Mesenchymal stem cell (in vitro differentiated cells and primary cell): ENCODE results near the gene PABPN1L.

ENCODE experiments used
- DNase-seq: peaks from one replicate; pipeline ENCODE4 v3.0.0-alpha.2; 2013
- H2AFZ ChIP-seq: one replicate; pipeline ENCODE4 v1.6.1; 2013; ENCODE audit warnings: low read depth, mild to moderate bottlenecking, control low read depth, inconsistent platforms, low read length, moderate library complexity
- H2AK5ac ChIP-seq: 2 replicates; pipeline ENCODE4 v1.6.1; 2013; ENCODE audit warnings: low read length, moderate library complexity, mild to moderate bottlenecking, inconsistent platforms; ENCODE audit not compliant: severe bottlenecking
- H2BK120ac ChIP-seq: one replicate; pipeline ENCODE4 v1.6.1; 2013; ENCODE audit warnings: low read depth, mild to moderate bottlenecking, inconsistent platforms, low read length, moderate library complexity
- H2BK12ac ChIP-seq, 2 experiments: one replicate each; pipeline ENCODE4 v1.6.1; 2013; ENCODE audit warnings: inconsistent platforms in 2 of 2, low read length in 2 of 2, mild to moderate bottlenecking in 2 of 2, moderate library complexity in 2 of 2, control low read depth in 1 of 2
- H2BK15ac ChIP-seq: one replicate; pipeline ENCODE4 v1.6.1; 2013; ENCODE audit warnings: mild to moderate bottlenecking, low read depth, inconsistent platforms; ENCODE audit not compliant: poor library complexity, severe bottlenecking
- H2BK5ac ChIP-seq: 2 replicates; pipeline ENCODE4 v1.6.1; 2013; ENCODE audit warnings: low read depth, mild to moderate bottlenecking, low read length, control low read depth, inconsistent platforms; ENCODE audit not compliant: poor library complexity, severe bottlenecking
- H3K14ac ChIP-seq, 2 experiments: one replicate each; pipeline ENCODE4 v1.6.1; 2013; ENCODE audit warnings: inconsistent platforms in 2 of 2, low read length in 2 of 2, control low read depth in 1 of 2, mild to moderate bottlenecking in 1 of 2, moderate library complexity in 1 of 2
- H3K18ac ChIP-seq, 2 experiments: one replicate each; pipeline ENCODE4 v1.6.1; 2013; ENCODE audit warnings: inconsistent platforms in 2 of 2, low read length in 2 of 2, control low read depth in 1 of 2, low read depth in 1 of 2, mild to moderate bottlenecking in 1 of 2
- H3K23ac ChIP-seq, 2 experiments: one replicate each; pipeline ENCODE4 v1.6.1; 2013; ENCODE audit warnings: inconsistent platforms in 2 of 2, low read length in 2 of 2, mild to moderate bottlenecking in 2 of 2, moderate library complexity in 2 of 2, control low read depth in 1 of 2
- H3K27ac ChIP-seq: 2 replicates; pipeline ENCODE4 v1.5.1; 2013; ENCODE audit warnings: mild to moderate bottlenecking, moderate library complexity, low read length, control low read depth, inconsistent platforms; ENCODE audit not compliant: poor library complexity, severe bottlenecking
- H3K27me3 ChIP-seq, 2 experiments: 2 replicates each; pipeline versions ENCODE4 v1.6.1 to v1.7.0; 2013; ENCODE audit warnings: low read length in 2 of 2, mild to moderate bottlenecking in 2 of 2, moderate library complexity in 2 of 2, control low read depth in 1 of 2, inconsistent platforms in 1 of 2; ENCODE audit not compliant: control insufficient read depth in 1 of 2, insufficient read depth in 1 of 2
- H3K36me3 ChIP-seq, 2 experiments: 2 replicates each; pipeline versions ENCODE4 v1.6.1 to v1.7.0; 2013; ENCODE audit warnings: low read length in 2 of 2, control low read depth in 1 of 2, inconsistent platforms in 1 of 2, low read depth in 1 of 2, mild to moderate bottlenecking in 1 of 2; ENCODE audit not compliant: insufficient read depth in 2 of 2, control insufficient read depth in 1 of 2
- H3K4ac ChIP-seq, 2 experiments: one replicate each; pipeline ENCODE4 v1.6.1; 2013; ENCODE audit warnings: inconsistent platforms in 2 of 2, low read length in 2 of 2, mild to moderate bottlenecking in 2 of 2, moderate library complexity in 2 of 2, control low read depth in 1 of 2, low read depth in 1 of 2
- H3K4me1 ChIP-seq: 2 replicates; pipeline ENCODE4 v1.6.1; 2013; ENCODE audit warnings: low read depth, low read length, control low read depth; ENCODE audit not compliant: control insufficient read depth, insufficient read depth
- H3K4me2 ChIP-seq: 2 replicates; pipeline ENCODE4 v1.6.1; 2013; ENCODE audit warnings: low read length, mild to moderate bottlenecking, inconsistent platforms; ENCODE audit not compliant: poor library complexity, severe bottlenecking
- H3K4me3 ChIP-seq, 2 experiments: 2 replicates each; pipeline versions ENCODE4 v1.5.1 to v1.7.0; 2013; ENCODE audit warnings: low read length in 2 of 2, mild to moderate bottlenecking in 2 of 2, control low read depth in 1 of 2, low read depth in 1 of 2; ENCODE audit not compliant: insufficient read depth in 1 of 2
- H3K79me1 ChIP-seq: replicated peaks from 2 replicates; pipeline ENCODE4 v1.6.1; 2013; ENCODE audit warnings: mild to moderate bottlenecking, control low read depth, low read length, inconsistent platforms; ENCODE audit not compliant: poor library complexity, severe bottlenecking
- H3K9ac ChIP-seq: 2 replicates; pipeline ENCODE4 v1.7.0; 2013; ENCODE audit warnings: mild to moderate bottlenecking, low read length, moderate library complexity
- H3K9me3 ChIP-seq: 2 replicates; pipeline ENCODE4 v1.7.0; 2013; ENCODE audit warnings: mild to moderate bottlenecking, low read length; ENCODE audit not compliant: control insufficient read depth
- H4K8ac ChIP-seq: one replicate; pipeline ENCODE4 v1.6.1; 2013; ENCODE audit warnings: inconsistent platforms, mild to moderate bottlenecking, low read length, moderate library complexity
- H4K91ac ChIP-seq: one replicate; pipeline ENCODE4 v1.6.1; 2013; ENCODE audit warnings: mild to moderate bottlenecking, low read length, inconsistent platforms
- WGBS: methylation state at CpG from one replicate; pipeline ENCODE4 v1.1.7; 2013; ENCODE audit warnings: mixed read lengths; 5-methylcytosine and 5-hydroxymethylcytosine counted together

Gene PABPN1L

GRCh38 chr16:88839026-88839529, 27.4 kb downstream of the PABPN1L start:
- no peak overlapping the region for H3K4me2 ChIP-seq
- no peak overlapping the region for H3K4ac ChIP-seq
- H3K27me3 ChIP-seq = no peaks in the 10 kb centered on the region
- H2AK5ac ChIP-seq = no peak overlapping the region
- no peaks in the 10 kb centered on the region for H3K9me3 ChIP-seq
- H4K8ac ChIP-seq = no peak overlapping the region
- no peak overlapping the region for H3K9ac ChIP-seq
- no peak overlapping the region for H2AFZ ChIP-seq
- peaks cover 50 to 93% of the 10 kb centered on the region in 2 experiments for H3K36me3 ChIP-seq
- no peaks in the 10 kb centered on the region for H3K4me1 ChIP-seq
- H3K4me3 ChIP-seq = no peak overlapping the region
- no peak overlapping the region for H2BK5ac ChIP-seq
- no peak overlapping the region for H2BK15ac ChIP-seq
- H4K91ac ChIP-seq = peak overlapping the region; percentile 11
- WGBS = 94% methylated on average over 39 of the region's 39 CpGs
- no peak overlapping the region for H3K23ac ChIP-seq
- H3K18ac ChIP-seq = no peak overlapping the region
- no peak overlapping the region for H3K27ac ChIP-seq
- no peak for DNase-seq
- no peak overlapping the region for H2BK120ac ChIP-seq
- no peak overlapping the region for H3K14ac ChIP-seq
- peaks cover 12% of the 10 kb centered on the region for H3K79me1 ChIP-seq
- no peak overlapping the region for H2BK12ac ChIP-seq

- Histone ChIP-seq H3K4me1 (no peaks in the 10 kb centered on the region), H3K79me1 (peaks cover 12% of the 10 kb centered on the region), H3K27ac (no peak overlapping the region), H3K23ac (no peak overlapping the region), H4K91ac (no peak overlapping the region), H2BK12ac (no peak overlapping the region), H2AFZ (no peak overlapping the region), H2BK120ac (no peak overlapping the region), H3K9me3 (no peaks in the 10 kb centered on the region), H3K18ac (no peak overlapping the region), H2BK5ac (no peak overlapping the region), H2AK5ac (no peak overlapping the region), H3K9ac (no peak overlapping the region), H3K14ac (no peak overlapping the region), H3K36me3 (peaks cover 52 to 92% of the 10 kb centered on the region in 2 experiments), H3K27me3 (no peaks in the 10 kb centered on the region), H4K8ac (no peak overlapping the region), H2BK15ac (no peak overlapping the region), H3K4me3 (no peak overlapping the region), H3K4me2 (no peak overlapping the region), H3K4ac (no peak overlapping the region)
- WGBS = 93% methylated on average over 19 of the region's 19 CpGs
- no peak for DNase-seq
Measured at GRCh38 chr16:88838566-88838965, 27.9 kb downstream of the PABPN1L start.

- Histone ChIP-seq H3K4me2 (no peak overlapping the region), H4K91ac (no peak overlapping the region), H2BK15ac (no peak overlapping the region), H2AK5ac (no peak overlapping the region), H3K9ac (no peak overlapping the region), H3K27me3 (no peaks in the 10 kb centered on the region), H3K79me1 (peaks cover 12% of the 10 kb centered on the region), H2AFZ (no peak overlapping the region), H3K18ac (no peak overlapping the region), H3K4me3 (no peak overlapping the region), H3K27ac (no peak overlapping the region), H2BK5ac (no peak overlapping the region), H2BK12ac (no peak overlapping the region), H3K23ac (no peak overlapping the region), H3K9me3 (no peaks in the 10 kb centered on the region), H2BK120ac (no peak overlapping the region), H3K36me3 (peaks cover 49 to 84% of the 10 kb centered on the region in 2 experiments), H3K4me1 (peaks cover 2% of the 10 kb centered on the region), H4K8ac (no peak overlapping the region), H3K4ac (no peak overlapping the region), H3K14ac (no peak overlapping the region)
- DNase-seq = no peak
- WGBS = 97% methylated on average over 20 of the region's 20 CpGs
Measured at GRCh38 chr16:88837806-88838205, 28.7 kb downstream of the PABPN1L start.

- Histone ChIP-seq H2AK5ac (no peak overlapping the region), H3K79me1 (peaks cover 7% of the 10 kb centered on the region), H3K9ac (no peak overlapping the region), H3K18ac (no peak overlapping the region), H3K4me1 (peaks cover 10% of the 10 kb centered on the region), H2BK15ac (no peak overlapping the region), H3K9me3 (no peaks in the 10 kb centered on the region), H2BK120ac (no peak overlapping the region), H2BK12ac (no peak overlapping the region), H2AFZ (no peak overlapping the region), H3K27me3 (no peaks in the 10 kb centered on the region), H3K4me2 (no peak overlapping the region), H3K36me3 (peaks cover 48 to 74% of the 10 kb centered on the region in 2 experiments), H2BK5ac (no peak overlapping the region), H3K4ac (no peak overlapping the region), H4K91ac (no peak overlapping the region), H3K4me3 (no peak overlapping the region), H3K27ac (no peak overlapping the region), H3K14ac (no peak overlapping the region), H3K23ac (no peak overlapping the region), H4K8ac (no peak overlapping the region)
- 95% methylated on average over 17 of the region's 17 CpGs for WGBS
- DNase-seq = no peak
Measured at GRCh38 chr16:88836791-88837190, 29.7 kb downstream of the PABPN1L start.
